Stimulated activated CD8-positive, alpha-beta memory T cell treated with anti-CD3 and anti-CD28 coated beads, Interleukin-7, amount 100 ng/mL, for 1 hour (primary cell): ENCODE data around the gene SLC16A3.

Experiments used
- DNase-seq, 2 donors: peaks; one replicate each; pipeline ENCODE4 v3.0.0-alpha.2; 2020; ENCODE audit warnings: low read depth in 2 of 2

Gene SLC16A3

GRCh38 chr17:82269138-82269881 is 40.5 kb downstream of the SLC16A3 start:
- DNase-seq = no peak

- DNase-seq = no peak
These were observed 41.1 kb downstream of the SLC16A3 start for GRCh38 chr17:82269882-82270500.

GRCh38 chr17:82270651-82271050 is 41.8 kb downstream of the SLC16A3 start:
- DNase-seq = no peak

- DNase-seq = no peak
These were observed 42.6 kb downstream of the SLC16A3 start for GRCh38 chr17:82271401-82271800.

- DNase-seq = no peak
These were observed 43.9 kb downstream of the SLC16A3 start for GRCh38 chr17:82272495-82273326.

GRCh38 chr17:82273327-82274133 is 44.7 kb downstream of the SLC16A3 start, which contains the start of gene CSNK1D:
TSS of gene CSNK1D (minus strand) at chr17:82273700. CDS start at chr17:82273381, 319 bp downstream.
- peak; percentile 85 to 92 for DNase-seq

GRCh38 chr17:82274134-82275020 is 45.5 kb downstream of the SLC16A3 start:
- no peak for DNase-seq

GRCh38 chr17:82275326-82275725 is 46.5 kb downstream of the SLC16A3 start:
- DNase-seq = no peak

GRCh38 chr17:82276938-82277337 is 48.1 kb downstream of the SLC16A3 start:
- DNase-seq = no peak

- no peak for DNase-seq
These were observed 49.0 kb downstream of the SLC16A3 start for GRCh38 chr17:82277851-82278250.

- DNase-seq = no peak
These were observed 49.5 kb downstream of the SLC16A3 start for GRCh38 chr17:82278308-82278707.

GRCh38 chr17:82278786-82279391 is 50.0 kb downstream of the SLC16A3 start:
- no peak for DNase-seq

- DNase-seq = no peak
These were observed 51.7 kb downstream of the SLC16A3 start for GRCh38 chr17:82280537-82280936.

- DNase-seq = no peak
These were observed 52.2 kb downstream of the SLC16A3 start for GRCh38 chr17:82281076-82281475.

GRCh38 chr17:82281502-82282238 is 52.8 kb downstream of the SLC16A3 start:
- no peak for DNase-seq

GRCh38 chr17:82282239-82283207 is 53.7 kb downstream of the SLC16A3 start:
- DNase-seq = no peak

- no peak for DNase-seq
These were observed 54.4 kb downstream of the SLC16A3 start for GRCh38 chr17:82283208-82283749.

- DNase-seq = no peak
These were observed 56.3 kb downstream of the SLC16A3 start for GRCh38 chr17:82285141-82285540.
